Hematopoietic multipotent progenitor cell treated with erythropoietin and hydrocortisone succinate and interleukin-3 and kit ligand, for 4 days (in vitro differentiated cells): Measurements from ENCODE around the gene SLC23A3.

Experiments
- DNase-seq: peaks from one replicate; pipeline ENCODE4 v3.0.0-alpha.2; 2015

The SLC23A3 gene

GRCh38 chr2:219175928-219176817, 6.3 kb upstream of the SLC23A3 start:
- DNase-seq = peak; percentile 61

- no peak for DNase-seq
Observed at GRCh38 chr2:219175486-219175885, 5.7 kb upstream of the SLC23A3 start.

- no peak for DNase-seq
Observed at GRCh38 chr2:219174801-219175200, 5.0 kb upstream of the SLC23A3 start.

- no peak for DNase-seq
Observed at GRCh38 chr2:219174146-219174545, 4.3 kb upstream of the SLC23A3 start.

- no peak for DNase-seq
Observed at GRCh38 chr2:219173176-219173575, 3.3 kb upstream of the SLC23A3 start.

- peak; percentile 20 for DNase-seq
Observed at GRCh38 chr2:219172231-219173154, 2.7 kb upstream of the SLC23A3 start.

- peak; percentile 71 for DNase-seq
Observed at GRCh38 chr2:219171231-219171651, 1.4 kb upstream of the SLC23A3 start.

- DNase-seq = no peak
Observed at GRCh38 chr2:219168932-219169331, 897 bp downstream of the SLC23A3 start.

- peak; percentile 51 for DNase-seq
Observed at GRCh38 chr2:219168526-219168925, 1.3 kb downstream of the SLC23A3 start.

- DNase-seq = no peak
Observed at GRCh38 chr2:219167997-219168396, 1.8 kb downstream of the SLC23A3 start.

- DNase-seq = peak; percentile 53
Observed at GRCh38 chr2:219165058-219165911, 4.5 kb downstream of the SLC23A3 start.

GRCh38 chr2:219163156-219163555, 6.7 kb downstream of the SLC23A3 start:
- DNase-seq = no peak

- no peak for DNase-seq
Observed at GRCh38 chr2:219161097-219161496, 8.7 kb downstream of the SLC23A3 start.

- peak; percentile 97 for DNase-seq
Observed at GRCh38 chr2:219160186-219161017, 9.4 kb downstream of the SLC23A3 start, which contains the start of gene NHEJ1. TSS of gene NHEJ1 (minus strand) at chr2:219160815. CDS start at chr2:219158362, 2,453 bp downstream.

GRCh38 chr2:219159771-219160185, 10.1 kb downstream of the SLC23A3 start:
- DNase-seq = no peak

GRCh38 chr2:219158586-219158985, 11.2 kb downstream of the SLC23A3 start:
- no peak for DNase-seq

- DNase-seq = peak; percentile 14
Observed at GRCh38 chr2:219158025-219158424, 11.8 kb downstream of the SLC23A3 start.

GRCh38 chr2:219157396-219157795, 12.4 kb downstream of the SLC23A3 start:
- no peak for DNase-seq

GRCh38 chr2:219155054-219155644, 14.7 kb downstream of the SLC23A3 start:
- DNase-seq = peak; percentile 90

- DNase-seq = no peak
Observed at GRCh38 chr2:219149667-219150066, 20.2 kb downstream of the SLC23A3 start.

GRCh38 chr2:219142329-219142728, 27.5 kb downstream of the SLC23A3 start:
- DNase-seq = no peak
